HL-60 (cell line): Measurements from ENCODE around the gene TUT1.

Experiments
- DNase-seq, 2 experiments: peaks; one replicate each; pipeline ENCODE4 v3.0.0-alpha.2; 2010 to 2020; ENCODE audit warnings: low read depth in 1 of 2, low spot score in 1 of 2
- H3K27ac ChIP-seq: fragments of 250-450 bp; sonication (Bioruptor Pico); replicated peaks from 2 replicates; pipeline ENCODE4 v1.5.1; 2020; ENCODE audit warnings: mild to moderate bottlenecking, moderate library complexity
- H3K27me3 ChIP-seq: fragments of 250-450 bp; sonication (Bioruptor Pico); 2 replicates; pipeline ENCODE4 v1.5.1; 2021; ENCODE audit warnings: mild to moderate bottlenecking, moderate library complexity; ENCODE audit not compliant: insufficient read depth, poor library complexity, severe bottlenecking
- H3K4me3 ChIP-seq: replicated peaks from 2 replicates; pipeline ENCODE4 v1.5.1; 2011; ENCODE audit warnings: mild to moderate bottlenecking, control low read depth, low read length; ENCODE audit not compliant: insufficient read depth
- CTCF ChIP-seq: IDR thresholded peaks from one replicate; pipeline ENCODE4 v1.5.1; 2011; ENCODE audit warnings: low read length, control low read depth, inconsistent platforms; ENCODE audit not compliant: insufficient read depth
- GABPA ChIP-seq: IDR thresholded peaks from 2 replicates; pipeline ENCODE4 v1.6.1; 2012; ENCODE audit warnings: low read depth
- POLR2AphosphoS5 ChIP-seq: IDR thresholded peaks from 2 replicates; pipeline ENCODE4 v1.6.1; 2012; ENCODE audit warnings: low read depth
- REST ChIP-seq: IDR thresholded peaks from 2 replicates; pipeline ENCODE4 v1.6.1; 2012; ENCODE audit warnings: low read depth; ENCODE audit not compliant: insufficient replicate concordance
- SPI1 ChIP-seq: IDR thresholded peaks from 2 replicates; pipeline ENCODE4 v1.6.1; 2012; ENCODE audit warnings: low read depth, mild to moderate bottlenecking, borderline replicate concordance

TUT1 gene

GRCh38 chr11:62536301-62536957, 54.9 kb downstream of the TUT1 start:
- no peak overlapping the region for H3K4me3 ChIP-seq
- DNase-seq, result no peak
- H3K27ac ChIP-seq, result no peak overlapping the region
- no peaks in the 10 kb centered on the region for H3K27me3 ChIP-seq
- TF ChIP-seq SPI1, result no peak
- no peak for TF ChIP-seq REST
- TF ChIP-seq POLR2AphosphoS5, result no peak
- no peak for TF ChIP-seq GABPA
- no peak for TF ChIP-seq CTCF

- Histone ChIP-seq H3K4me3 (no peak overlapping the region), H3K27me3 (no peaks in the 10 kb centered on the region), H3K27ac (no peak overlapping the region)
- TF ChIP-seq REST (no peak), GABPA (no peak), SPI1 (no peak), CTCF (no peak), POLR2AphosphoS5 (no peak)
- DNase-seq, result no peak
These were observed 55.5 kb downstream of the TUT1 start for GRCh38 chr11:62535802-62536201.

- TF ChIP-seq CTCF (no peak), POLR2AphosphoS5 (no peak), GABPA (no peak), REST (no peak), SPI1 (no peak)
- Histone ChIP-seq H3K4me3 (no peak overlapping the region), H3K27ac (no peak overlapping the region), H3K27me3 (no peaks in the 10 kb centered on the region)
- DNase-seq, result no peak
These were observed 56.4 kb downstream of the TUT1 start for GRCh38 chr11:62534779-62535545.
